GM19463 (cell line): ENCODE data around the gene SMC4.
"Not testable (repeated sequence)": the region's sequence is repeated elsewhere in the genome, so short reads cannot be mapped to it uniquely, and the experiment has no call there.

Experiments
- ATAC-seq: cut with Tn5 transposase; IDR thresholded peaks from one replicate; pipeline ENCODE4 v1.9.1; 2021; ENCODE audit warnings: mild to moderate bottlenecking, moderate library complexity; ENCODE audit not compliant: unreplicated experiment

Gene SMC4

DNA sequence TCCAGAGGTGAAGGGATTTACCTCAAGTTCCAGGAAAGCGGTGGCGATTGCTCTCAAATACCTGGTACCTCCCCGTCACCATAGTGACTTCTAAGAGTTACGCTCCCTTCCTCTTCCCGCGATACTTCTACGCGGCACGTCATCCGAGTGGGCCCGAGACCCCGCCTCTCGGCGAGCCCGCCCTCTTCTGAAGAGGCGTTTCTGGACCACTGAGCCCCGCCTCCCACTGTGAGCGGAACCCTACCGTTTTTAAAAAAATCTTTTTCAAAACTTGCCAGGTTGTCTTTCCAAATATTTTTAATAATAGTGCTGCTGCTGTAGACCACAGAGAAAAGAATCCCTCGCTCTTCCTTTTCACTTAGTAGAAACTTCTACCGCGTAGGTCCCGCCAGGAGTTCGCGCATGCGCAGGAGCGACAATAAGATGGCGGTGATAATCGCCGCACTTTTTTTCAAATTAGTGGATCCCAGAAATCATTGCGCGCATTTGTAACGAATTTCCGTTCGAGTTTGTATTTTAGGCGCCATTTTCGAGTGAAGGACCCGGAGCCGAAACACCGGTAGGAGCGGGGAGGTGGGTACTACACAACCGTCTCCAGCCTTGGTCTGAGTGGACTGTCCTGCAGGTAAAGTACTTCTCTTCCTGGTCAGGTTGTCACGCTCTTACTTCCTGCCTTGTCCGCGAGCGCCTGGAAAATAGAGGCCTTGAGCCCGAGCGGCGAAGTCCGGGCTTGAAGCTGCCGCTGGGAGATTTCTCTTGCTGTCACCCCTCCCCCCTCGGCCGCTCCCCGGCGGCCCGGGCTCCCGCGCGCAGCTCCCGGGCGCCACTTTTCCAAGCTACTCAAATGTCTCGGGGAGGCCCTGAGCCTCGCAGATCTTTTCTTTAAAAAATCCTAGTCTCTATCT lies at the start of gene SMC4, which contains the start of gene IFT80:
SMC4 (plus strand) TSS at position 526 of the 905 bp plus-strand sequence. CDS start 1,177 bp downstream, outside the sequence.
IFT80 (minus strand) TSS at position 101 of the 905 bp plus-strand sequence. CDS start 14,625 bp downstream, outside the sequence.
- ATAC-seq = peak; percentile 94

DNA sequence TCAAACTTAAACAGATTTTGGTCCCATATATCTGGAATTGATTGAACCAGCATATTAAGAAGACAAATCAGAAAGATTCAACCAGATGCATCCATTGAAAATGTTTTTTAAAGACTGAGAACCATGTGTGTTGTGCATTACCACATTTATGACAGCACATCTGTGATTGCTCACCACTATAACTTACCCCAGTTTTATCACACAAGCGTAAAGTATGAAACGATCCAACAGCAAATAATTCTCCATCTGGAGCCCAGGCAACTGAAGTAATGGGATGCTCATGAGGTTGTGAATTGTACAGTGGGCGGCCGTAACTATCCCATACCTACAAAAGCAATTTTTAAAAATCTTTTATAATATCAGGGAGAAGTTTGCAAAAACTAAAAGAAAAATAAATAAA lies 43.6 kb upstream of the SMC4 start:
- ATAC-seq = no peak

DNA sequence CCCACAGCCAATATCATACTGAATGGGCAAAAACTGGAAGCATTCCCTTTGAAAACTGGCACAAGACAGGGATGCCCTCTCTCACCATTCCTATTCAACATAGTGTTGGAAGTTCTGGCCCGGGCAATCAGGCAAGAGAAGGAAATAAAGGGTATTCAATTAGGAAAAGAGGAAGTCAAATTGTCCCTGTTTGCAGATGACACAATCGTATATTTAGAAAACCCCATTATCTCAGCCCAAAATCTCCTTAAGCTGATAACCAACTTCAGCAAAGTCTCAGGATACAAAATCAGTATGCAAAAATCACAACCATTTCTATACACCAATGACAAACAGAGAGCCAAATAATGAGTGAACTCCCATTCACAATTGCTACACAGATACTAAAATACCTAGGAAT lies 36.6 kb upstream of the SMC4 start:
- not testable (repeated sequence) for ATAC-seq

DNA sequence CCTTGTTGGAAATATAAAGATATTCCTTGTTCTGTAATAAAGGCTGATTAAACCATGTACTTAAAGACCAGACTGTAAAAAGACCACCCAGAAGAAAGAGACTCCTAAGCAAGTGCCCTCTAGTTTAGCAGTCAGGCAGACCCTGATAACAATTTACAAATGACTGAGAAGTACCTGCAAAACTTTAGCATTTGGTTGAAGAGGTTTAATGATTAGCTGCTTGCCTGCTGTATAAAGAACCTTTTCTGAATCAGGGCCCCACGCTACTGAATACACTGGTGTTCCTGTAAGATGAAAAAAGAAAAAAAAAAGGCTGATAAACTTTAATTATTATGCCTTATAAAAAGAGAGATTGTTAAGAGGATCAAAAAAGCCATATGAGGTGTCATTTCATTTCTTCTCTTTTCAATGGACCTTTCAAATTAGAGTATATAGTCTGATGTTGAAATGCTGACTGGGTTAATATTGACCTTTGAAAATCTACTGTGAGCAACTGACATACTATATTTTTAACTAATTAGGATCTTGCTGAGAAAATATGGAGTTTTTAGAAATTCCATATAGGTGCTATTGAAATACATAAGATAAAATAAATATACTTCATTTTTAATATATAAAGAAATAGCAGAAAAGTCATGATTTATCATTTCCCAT lies 33.5 kb upstream of the SMC4 start:
- ATAC-seq = no peak

DNA sequence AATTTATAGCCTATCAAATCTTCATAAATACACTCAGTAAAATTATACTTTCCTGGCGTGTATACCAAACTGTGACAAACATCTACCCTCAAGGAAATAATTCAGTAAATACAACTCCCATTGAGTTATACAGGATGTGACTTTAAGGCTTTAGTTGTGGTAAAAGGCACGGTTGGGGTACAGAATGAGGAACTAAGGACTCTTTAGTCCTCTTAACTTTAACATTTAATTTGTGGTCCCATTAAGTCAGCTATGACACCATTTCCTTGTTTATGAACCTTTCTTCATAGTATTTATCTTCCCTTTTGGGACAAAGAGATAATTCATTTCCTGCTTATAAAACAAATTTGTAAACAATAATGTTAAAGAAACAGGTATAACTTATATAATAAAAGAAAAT lies 30.6 kb upstream of the SMC4 start:
- ATAC-seq = peak; percentile 45

DNA sequence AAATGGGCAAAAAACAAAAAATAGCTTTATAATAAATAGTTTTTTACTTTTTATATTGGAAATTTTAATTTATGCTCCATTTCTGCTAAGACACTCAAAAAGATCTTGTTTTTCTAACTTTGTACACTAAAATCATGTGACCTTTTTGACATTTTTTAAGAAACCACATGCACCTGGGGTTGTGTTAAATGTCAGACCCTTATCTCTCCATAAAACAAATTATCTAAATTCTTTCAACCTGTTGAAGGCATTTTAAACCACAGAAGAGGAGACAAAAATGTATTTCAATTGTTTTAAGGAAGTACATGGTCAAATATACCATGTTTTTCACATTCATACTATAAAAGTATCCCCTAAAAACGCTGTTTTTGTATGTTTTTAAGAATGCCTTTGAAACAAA lies 29.7 kb upstream of the SMC4 start:
- no peak for ATAC-seq

DNA sequence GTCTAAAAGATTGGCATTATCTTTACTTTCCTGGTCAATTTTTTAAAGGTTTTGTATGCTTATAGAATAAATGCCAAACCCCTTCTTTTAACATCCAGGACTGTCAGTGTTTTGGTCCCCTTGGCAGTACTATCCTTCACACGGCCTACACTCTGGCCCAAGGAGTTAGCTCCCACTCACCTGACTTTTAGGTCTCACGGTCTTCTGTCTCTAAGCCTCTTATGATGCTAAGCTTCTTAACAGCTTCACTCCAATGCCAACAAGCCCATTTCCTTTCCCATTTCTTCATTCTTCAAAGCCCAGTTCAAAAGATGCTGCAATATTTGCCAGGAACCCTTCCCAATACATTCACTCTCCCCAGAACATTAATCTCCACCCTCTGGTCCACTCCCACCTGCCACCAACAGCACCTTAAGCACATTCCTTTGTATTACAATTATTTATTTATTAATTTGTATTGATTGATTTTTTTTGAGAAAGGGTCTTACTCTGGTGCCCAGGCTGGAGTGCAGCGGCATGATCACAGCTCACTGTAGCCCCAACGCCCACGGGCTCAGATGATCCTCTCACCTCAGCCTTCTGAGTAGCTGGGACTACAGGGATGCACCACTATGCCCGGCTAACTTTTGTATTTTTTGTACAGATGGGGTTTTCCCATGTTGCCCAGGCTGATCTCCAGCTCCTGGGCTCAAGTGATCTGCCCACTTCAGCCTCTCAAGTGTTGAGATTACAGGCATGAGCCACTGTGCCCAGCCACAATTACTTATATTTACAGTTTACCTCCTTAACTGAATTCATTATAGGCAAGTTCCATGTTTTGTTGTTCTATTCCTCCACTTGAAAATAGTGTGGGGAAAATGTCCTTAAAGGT lies 28.2 kb upstream of the SMC4 start:
- no peak for ATAC-seq

DNA sequence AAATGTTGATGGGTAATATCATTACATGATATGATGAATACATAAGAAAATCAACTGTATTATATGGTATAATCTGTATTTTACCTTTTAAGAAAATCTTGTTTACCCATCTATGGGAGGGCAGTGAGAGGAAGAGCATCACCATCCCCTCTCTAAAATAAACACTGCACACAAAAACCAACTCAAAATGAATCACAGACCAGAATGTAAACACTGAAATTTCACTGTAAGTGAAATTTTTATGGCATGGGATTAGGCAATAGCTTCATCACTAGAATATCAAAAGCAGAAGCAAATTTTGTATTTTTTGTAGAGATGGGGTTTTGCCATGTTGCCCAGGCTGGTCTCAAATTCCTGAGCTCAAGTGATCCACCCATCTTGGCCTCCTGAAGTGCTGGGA lies 26.7 kb upstream of the SMC4 start:
- ATAC-seq = no peak

DNA sequence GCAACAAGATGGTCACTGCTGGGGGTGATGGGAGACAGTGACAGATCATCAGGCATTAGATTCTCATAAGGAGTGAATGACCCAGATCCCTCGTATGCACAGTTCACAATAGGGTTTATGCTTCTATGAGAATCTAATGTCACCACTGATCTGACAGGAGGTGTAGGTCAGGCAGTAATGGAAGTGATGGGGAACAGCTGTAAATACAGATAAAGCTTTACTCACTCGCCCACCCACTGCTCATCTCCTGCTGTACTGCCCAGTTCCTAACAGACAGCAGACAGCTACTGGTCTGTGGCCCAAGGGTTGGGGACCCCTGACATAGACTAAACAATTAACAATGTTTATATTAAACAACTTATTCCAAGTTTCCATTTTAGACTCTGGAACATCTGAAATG lies 25.8 kb upstream of the SMC4 start:
- no peak for ATAC-seq

DNA sequence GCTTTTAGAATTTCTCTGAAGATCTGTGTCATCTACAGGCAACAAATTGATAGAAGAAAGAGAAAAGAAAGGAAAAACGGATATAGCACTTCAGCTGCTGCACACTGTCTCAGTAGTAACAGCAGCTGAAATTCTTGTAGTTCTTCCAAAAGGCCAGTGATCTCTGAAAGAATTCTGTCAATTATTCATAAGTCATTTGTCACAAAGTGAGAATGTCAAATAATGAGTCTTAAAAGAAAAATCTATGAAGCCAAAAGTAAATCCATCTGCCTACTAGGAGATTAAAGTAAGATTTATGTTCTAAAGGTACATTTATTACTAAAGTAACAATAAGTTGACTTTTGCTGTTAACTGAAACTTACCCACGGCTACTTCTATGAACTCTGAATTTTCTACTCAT lies 25.0 kb upstream of the SMC4 start:
- no peak for ATAC-seq

DNA sequence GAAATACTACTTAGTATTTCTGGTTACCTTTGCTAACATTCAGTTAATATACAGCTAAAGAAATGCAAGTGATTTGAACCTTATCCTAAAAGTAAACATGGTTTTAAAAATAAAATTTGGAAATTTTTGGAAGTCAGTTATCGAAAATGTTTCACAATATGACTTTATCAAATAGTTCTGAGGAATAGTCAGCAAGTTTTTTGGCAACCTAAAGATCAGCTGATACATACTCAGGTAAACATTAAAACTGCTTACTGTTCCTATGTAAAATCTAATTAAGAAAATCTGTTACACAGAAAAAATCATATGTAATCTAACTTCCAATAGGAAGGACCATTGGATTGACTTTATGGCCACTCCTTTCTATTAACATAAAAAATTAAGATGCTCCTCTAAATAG lies 24.5 kb upstream of the SMC4 start:
- ATAC-seq = no peak

DNA sequence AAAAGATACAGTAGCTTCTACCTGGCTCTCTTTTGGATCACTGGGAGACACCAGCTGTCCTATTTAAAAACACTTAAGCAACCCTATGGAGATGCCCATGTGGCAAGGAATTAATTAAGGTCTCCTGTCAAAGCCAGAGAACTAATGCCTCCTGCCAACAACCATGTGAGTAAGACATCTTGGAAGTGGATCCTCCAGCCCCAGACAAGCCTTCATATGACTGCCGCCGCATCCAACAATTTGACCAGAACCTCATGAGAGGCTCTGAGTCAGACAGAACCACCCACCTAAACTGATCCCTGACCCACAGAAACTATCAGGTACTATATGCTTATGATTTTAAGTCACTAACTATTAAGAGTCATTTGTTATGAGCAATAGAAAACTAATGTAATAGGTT lies 22.8 kb upstream of the SMC4 start:
- ATAC-seq = no peak

DNA sequence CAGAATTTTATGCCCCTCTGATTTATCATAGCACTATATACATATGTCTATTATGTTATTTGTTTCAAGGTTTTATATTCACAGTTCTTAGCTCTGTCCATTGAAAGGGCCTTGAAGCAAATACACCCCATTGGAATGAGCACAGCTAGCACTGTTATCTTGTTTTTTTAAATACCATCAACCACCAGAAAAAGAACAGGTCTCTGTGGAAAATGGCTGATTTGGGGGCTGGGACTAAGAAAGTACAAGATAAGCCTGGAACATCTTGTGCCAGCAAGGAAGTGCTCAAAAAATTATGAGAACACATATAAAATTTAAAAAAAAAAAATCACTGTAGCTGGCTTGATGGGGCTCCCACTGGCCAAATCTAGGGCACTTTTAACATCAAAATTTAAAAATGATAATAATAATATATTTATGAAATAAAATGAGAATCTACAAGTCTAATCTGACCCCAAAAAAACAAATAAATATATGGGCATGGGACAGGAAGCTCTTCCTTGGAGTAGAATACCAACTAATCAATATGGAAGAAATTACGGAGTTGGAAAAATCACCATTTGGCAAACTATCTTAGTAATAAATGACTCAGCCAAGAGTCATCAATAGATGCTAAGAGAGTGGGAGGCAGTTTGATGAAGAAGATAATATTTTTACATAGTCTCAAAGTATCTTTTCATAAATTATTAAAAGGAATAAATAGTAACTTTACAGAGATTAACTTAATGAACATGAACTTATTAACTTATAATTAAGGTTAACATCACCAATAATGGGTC lies 20.9 kb upstream of the SMC4 start:
- no peak for ATAC-seq

DNA sequence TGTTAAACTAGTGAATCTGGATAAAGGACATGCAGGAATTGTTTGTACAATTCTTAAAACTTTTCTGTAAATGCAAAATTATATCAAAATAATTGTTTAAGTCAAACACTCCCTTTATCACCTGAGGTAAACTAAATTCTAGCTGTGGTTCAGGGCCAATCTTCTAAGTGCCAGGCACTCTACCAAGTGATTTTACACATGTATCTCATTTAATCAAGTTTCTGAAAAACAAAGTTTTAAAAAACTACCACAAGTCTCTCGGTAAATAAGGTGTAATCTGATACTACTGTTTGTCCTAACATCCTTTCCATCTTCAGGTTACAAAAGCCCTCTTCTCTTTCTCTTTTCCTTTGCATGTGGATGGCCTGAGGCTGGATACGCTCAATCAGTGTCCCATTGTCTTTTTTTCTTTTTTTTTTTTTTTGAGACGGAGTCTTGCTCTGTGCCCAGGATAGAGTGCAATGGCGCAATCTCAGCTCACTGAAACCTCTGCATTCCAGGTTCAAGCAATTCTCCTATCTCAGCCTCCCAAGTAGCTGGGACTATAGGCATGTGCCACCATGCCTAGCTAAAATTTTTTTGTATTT lies 19.7 kb upstream of the SMC4 start:
- no peak for ATAC-seq

DNA sequence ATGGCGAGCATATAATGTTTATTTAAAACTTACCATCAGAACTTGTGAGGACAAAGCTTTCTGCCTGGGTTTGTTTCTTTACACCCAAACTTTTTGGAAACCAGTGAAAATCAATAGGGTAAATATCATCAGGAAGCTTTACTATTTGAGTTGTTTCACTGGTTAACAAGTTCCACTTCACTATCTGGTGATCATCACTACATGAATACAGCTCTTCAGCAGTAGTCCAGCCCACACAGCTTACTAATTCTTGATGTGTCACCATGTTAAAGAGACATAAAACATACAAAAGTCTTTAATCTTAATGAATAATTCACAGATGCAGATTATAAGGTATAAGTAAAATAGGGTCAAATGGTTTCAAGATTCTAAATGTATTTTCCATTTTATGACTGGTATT lies 18.0 kb upstream of the SMC4 start:
- no peak for ATAC-seq

DNA sequence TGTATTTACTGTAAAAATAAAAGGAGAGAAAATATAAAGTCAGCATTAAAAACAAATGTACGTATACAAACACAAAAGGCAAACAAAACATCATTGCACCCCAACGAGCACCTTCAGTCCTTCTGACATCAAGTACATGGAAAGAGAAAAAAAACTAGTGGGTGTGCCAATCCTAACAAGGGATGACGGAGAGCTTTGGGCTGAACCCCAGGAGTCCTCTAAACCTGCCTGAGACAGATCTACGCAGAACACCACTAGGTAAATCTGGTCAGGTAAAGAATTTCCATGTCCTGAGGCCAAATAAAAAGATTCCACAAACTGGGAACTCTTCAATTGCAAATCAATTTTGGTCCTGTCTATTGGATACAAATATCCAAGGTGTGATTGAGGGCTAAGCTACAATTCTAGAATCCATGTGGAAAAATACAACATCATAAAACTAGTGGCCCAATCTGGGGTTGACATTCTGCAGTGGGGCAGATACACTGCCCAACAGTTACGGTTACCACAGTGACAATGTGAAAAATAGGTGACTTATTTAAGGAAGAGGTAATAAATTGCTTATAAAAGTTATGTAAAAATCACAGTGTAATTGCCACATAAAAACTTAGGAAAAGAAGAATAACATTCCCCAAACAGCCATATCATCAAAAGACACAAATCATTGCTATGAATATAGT lies 14.7 kb upstream of the SMC4 start:
- ATAC-seq = no peak

DNA sequence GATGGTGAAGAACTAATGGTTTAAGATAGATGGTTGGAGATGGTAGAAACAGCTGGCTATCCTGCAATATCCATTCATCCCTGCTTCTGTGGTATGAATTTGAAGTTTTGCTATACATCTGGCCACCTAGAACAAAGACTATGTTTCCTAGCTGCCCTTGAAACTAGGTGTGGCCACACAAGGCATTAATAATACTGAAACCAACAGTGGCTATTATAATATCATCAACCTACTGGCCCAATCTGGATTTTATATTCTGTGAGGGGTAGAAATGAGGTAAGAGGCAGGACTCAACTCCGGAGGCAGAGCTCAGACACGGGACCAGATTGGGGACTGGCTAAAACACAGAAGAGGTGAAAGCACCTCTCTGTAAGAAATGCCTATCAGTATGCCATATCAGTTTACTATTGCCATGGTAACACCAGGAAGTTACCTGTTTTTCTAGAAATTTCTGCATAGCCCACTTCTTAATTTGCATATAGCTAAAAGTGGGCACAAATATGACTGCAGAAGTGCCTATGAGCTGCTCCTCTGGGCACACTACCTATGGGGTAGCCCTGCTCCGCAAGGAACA lies 8.8 kb upstream of the SMC4 start:
- ATAC-seq = no peak

DNA sequence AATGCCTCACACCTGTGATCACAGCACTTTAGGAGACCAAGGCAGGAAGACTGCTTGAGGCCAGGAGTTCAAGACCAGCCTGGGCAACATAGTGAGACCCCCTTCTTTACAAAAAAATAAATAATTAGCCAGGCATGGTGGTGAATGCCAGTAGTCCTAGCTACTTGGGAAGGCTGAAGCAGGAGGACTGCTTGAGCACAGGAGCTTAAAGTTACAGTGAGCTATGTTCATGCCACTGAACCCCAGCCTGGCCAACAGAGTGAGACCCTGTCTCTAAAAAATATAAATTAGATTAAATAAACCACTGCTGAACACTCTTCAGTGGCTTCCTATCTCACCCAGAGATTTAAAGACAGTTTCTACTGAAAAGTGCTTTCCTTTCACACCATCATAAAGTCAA lies 6.7 kb upstream of the SMC4 start:
- no peak for ATAC-seq

DNA sequence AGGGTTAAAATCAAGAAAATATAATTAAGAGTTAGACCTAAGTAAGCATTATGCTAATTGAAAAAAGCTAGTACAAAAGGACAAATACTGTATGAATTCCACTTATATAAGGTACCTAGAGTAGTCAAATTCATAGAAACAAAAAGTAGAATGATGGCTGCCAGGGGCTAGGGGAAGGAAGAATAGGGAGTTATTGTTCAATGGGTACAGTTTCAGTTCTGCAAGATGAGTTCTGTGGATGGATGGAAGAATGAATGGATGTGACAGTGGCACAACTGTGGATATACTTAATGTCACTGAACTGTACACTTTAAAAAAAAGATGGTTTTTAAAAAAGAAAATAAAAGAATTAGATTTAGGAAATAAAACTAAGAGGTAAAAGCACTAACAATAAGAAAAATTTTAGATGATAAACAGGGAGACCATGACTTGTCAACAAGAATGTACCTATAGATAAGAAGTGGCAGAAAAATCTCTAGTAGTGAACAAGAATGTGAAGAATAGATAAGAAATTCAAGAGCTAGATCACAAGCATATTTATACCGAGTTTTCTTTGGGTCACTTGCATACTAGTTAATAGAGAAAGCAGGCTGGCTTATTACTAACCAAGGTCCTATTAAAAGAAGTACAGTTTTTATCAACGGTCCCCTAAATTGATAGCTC lies 6.0 kb upstream of the SMC4 start:
- ATAC-seq = no peak
